GM21737 (cell line): ENCODE measurements around the gene DAZAP2.

Experiments
- ATAC-seq: cut with Tn5 transposase; IDR thresholded peaks from one replicate; pipeline ENCODE4 v1.9.1; 2021; ENCODE audit warnings: mild to moderate bottlenecking, moderate library complexity; ENCODE audit not compliant: unreplicated experiment

Gene DAZAP2

GRCh38 chr12:51238510-51239334 is at the start of gene DAZAP2:
Gene DAZAP2, plus strand, starts transcription at chr12:51238826. Its CDS starts 82 bp downstream, at chr12:51238908.
- ATAC-seq: peak; percentile 82

DNA sequence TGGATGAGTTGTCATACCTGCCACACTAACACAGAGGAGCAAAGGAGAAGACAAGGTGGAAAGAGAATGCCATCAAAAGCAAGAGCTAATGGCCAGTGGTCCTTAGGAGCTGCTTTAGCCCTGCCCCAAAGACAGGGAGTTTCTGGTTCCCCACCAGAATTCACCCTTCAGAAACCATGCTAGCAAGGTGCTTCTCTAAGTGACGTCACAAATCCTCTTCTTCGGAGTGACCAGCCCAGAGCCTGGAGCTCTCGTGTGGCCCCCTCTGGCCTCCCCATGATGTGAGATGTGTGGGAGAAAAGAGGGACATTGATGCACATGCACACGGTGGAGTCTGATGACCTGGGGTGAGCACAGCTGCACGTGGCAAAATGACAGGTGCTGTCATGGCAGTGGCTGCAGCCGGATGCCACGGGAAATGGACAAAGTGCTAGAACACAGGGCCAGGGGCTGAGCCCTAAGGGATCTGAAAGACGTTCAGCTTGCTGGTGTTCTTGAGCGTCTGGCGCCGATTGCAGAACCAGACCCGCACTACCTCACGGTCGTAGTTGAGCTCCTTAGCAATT is 48.8 kb upstream of the DAZAP2 start:
- no peak for ATAC-seq

DNA sequence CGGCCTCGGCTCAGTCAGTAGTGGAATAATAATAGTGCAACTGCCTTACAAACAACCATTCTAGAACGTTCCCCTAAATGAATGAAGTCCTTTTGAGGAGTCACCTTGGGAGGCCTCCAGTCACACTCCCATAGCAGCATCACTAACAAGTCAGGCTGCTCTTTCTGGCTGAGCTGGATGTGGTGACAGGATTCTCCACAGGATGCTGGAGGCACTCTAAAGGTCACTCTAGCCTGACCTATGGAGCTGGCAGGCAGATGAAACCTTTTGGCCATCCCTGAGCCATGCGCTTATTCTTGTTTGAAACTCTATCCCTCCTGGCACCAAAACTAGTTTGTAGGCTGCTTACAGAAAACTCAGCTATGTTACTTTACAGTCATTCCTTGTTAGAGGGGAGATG is 47.8 kb upstream of the DAZAP2 start:
- ATAC-seq: no peak

- no peak for ATAC-seq
These were observed 46.9 kb upstream of the DAZAP2 start for GRCh38 chr12:51191516-51192283.

DNA sequence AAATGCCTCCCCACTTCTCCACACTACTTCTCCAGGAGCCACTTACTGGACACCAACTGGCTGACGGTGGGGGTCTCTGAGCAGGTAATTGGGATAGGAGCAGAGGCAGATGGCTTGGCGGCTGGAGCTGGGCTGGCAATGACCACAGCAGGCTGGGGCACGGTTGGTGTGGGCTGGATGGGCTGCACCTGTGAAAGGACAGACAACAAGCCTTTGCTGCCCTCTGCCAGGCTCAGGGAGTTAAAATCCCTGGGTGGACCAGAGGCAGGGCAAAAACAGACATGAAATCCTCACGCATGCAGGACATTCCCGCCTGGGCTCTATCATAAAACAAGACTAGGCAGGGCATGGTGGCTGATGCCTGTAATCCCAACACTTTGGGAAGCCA is 46.3 kb upstream of the DAZAP2 start:
- no peak for ATAC-seq

GRCh38 chr12:51195841-51196240 is 42.8 kb upstream of the DAZAP2 start:
- no peak for ATAC-seq

DNA sequence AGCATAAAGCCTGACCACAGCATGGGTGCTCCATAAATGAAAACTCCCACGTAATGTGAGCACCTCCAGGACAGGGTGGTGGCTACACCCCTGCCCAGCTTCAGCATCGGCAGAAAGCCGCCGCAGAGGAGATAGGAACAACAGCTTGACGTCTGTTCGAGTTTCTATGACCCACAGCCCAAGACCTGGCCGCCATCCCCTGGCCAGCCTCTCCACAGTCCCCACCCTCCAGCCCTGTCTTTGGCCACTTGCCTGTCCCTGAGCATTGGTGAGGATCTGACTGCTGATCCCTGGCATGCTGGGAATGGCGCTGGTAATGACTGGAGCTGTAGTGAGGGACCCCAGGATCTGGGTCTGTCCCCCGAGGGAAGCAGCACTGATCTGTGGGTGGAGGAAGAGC is 42.1 kb upstream of the DAZAP2 start:
- ATAC-seq: no peak

- ATAC-seq: no peak
These were observed 40.7 kb upstream of the DAZAP2 start for GRCh38 chr12:51197736-51198567.

GRCh38 chr12:51198568-51199365 is 39.9 kb upstream of the DAZAP2 start:
- no peak for ATAC-seq

DNA sequence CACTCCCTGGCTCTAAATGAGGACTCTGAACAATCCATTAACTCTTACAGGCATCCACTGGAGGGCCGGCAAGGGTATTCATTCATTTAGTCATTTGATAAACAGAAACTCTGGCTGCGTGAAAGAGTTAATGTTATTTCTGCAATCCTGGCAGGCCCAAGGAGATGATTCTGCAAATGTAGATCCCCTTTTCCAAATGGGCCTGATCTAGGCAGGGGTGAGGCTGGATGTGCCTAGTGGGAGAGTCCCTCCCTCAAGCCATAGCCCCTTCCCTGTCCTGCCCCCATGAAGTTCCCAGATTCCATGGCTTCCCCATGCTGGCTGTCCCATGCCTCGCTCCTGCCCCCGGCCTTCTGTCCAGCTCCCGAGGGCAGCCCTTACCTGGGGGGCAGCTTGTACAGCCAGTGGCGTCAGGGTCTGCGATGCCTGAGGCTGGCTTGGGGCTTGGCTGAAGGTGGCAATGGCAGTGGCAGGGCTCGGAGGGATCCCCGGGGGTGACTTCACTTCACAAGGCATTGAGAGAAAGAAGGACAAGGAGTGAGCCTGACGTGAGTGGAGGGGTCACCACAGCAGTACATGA is 39.2 kb upstream of the DAZAP2 start:
- no peak for ATAC-seq

DNA sequence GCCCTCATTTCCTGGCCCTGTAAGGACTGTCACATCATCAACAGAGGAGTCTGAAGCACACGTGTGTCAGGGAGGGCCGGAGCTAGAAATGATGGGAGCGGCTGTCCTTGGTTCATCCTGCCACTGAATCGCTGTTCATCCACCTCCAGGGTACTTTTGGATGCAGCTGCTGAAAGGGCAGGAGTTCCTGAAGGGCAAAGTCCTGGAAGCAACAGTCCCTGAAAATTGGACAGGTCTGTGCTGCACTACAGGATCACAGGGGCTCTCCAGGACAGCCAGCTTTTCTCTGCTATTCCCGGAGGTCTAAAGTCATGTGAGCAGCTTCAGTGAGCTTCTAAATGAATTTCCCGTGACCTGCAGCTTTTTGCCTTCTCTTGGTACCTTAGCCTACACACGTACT is 38.5 kb upstream of the DAZAP2 start:
- ATAC-seq: no peak

DNA sequence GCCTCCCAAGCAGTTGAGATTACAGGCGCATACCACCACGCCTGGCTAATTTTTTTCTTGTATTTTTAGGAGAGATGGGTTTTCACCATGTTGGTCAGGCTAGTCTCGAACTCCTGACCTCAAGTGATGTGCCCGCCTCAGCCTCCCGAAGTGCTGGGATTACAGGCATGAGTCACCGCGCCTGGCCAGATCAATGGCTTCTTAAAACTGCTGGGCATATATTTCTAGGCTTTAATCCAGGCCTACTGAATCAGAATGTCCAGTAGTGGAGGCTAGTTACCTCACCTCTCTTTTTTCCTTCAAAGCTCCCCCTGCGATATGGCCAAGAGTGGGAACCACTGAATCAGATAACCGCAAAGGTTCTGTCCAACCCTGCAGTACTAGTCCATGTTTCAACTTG is 37.8 kb upstream of the DAZAP2 start:
- ATAC-seq: no peak

DNA sequence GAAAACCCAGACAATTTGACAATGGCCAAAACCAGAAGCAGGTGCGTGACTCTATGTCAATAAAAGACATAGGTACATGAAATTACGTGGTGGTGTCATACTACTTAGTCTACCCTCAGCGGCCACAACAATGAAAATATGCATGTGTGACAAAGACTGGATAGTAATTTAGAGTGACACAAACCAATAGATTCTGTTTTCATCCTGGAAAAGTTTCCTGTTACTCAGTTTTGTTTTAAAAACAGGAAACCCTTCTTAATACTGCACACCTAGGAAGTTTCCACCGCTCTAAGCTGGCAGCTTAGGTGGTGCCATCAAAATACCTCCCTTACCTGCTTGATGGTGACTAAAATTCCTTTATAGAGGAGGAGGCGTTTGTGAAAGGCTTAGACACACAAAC is 35.9 kb upstream of the DAZAP2 start:
- ATAC-seq: no peak

- ATAC-seq: no peak
These were observed 33.3 kb upstream of the DAZAP2 start for GRCh38 chr12:51205350-51205749.

GRCh38 chr12:51208016-51208660 is 30.5 kb upstream of the DAZAP2 start:
- no peak for ATAC-seq

GRCh38 chr12:51209259-51209658 is 29.4 kb upstream of the DAZAP2 start:
- ATAC-seq: no peak

GRCh38 chr12:51210690-51211395 is 27.8 kb upstream of the DAZAP2 start:
- ATAC-seq: no peak

- no peak for ATAC-seq
These were observed 23.7 kb upstream of the DAZAP2 start for GRCh38 chr12:51214895-51215294.

DNA sequence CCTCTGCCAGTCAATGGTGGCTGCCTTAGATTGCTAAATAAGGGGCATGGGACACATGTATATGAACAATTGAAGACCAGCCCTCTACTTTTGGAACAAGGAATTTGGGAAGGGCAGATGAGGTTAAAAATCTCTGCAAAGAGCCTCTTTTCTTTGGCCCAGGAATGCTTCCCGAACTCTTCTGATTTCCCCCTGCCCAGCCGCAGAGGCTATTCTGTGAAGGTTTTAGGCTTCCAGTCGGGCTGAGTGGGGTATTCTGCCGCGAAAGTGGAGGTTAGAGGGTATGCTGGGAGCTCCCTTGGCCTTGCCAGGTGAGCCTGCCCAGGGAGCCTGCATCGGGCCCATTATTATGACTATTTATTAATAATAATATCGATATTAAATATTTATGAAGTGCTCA is 22.0 kb upstream of the DAZAP2 start:
- no peak for ATAC-seq
